NCI-H69 (cell line): ENCODE data around the gene IRF2.

Source experiments
- DNase-seq: peaks from one replicate; lab custom pipeline; 2025; lab: John Stamatoyannopoulos, UW

IRF2 gene

GRCh38 chr4:184432127-184432922, 42.0 kb downstream of the IRF2 start:
- DNase-seq = no peak

GRCh38 chr4:184430163-184430562, 44.2 kb downstream of the IRF2 start:
- no peak for DNase-seq

- no peak for DNase-seq
Observed at GRCh38 chr4:184428787-184429186, 45.6 kb downstream of the IRF2 start.

GRCh38 chr4:184427687-184428086, 46.7 kb downstream of the IRF2 start:
- DNase-seq = no peak

- no peak for DNase-seq
Observed at GRCh38 chr4:184427093-184427492, 47.3 kb downstream of the IRF2 start.

GRCh38 chr4:184424993-184425758, 49.2 kb downstream of the IRF2 start:
- DNase-seq = no peak

GRCh38 chr4:184424279-184424678, 50.1 kb downstream of the IRF2 start:
- DNase-seq = no peak

GRCh38 chr4:184423003-184423686, 51.2 kb downstream of the IRF2 start:
- no peak for DNase-seq

GRCh38 chr4:184422378-184422777, 52.0 kb downstream of the IRF2 start:
- no peak for DNase-seq

- no peak for DNase-seq
Observed at GRCh38 chr4:184421533-184422155, 52.7 kb downstream of the IRF2 start.

GRCh38 chr4:184420881-184421416, 53.4 kb downstream of the IRF2 start:
- no peak for DNase-seq

GRCh38 chr4:184420402-184420801, 53.9 kb downstream of the IRF2 start:
- no peak for DNase-seq

- no peak for DNase-seq
Observed at GRCh38 chr4:184419976-184420375, 54.4 kb downstream of the IRF2 start.

- DNase-seq = no peak
Observed at GRCh38 chr4:184417802-184418511, 56.4 kb downstream of the IRF2 start.

GRCh38 chr4:184416913-184417734, 57.2 kb downstream of the IRF2 start:
- DNase-seq = no peak

- DNase-seq = no peak
Observed at GRCh38 chr4:184415071-184415470, 59.3 kb downstream of the IRF2 start.

GRCh38 chr4:184413261-184414046, 60.9 kb downstream of the IRF2 start:
- no peak for DNase-seq

- DNase-seq = no peak
Observed at GRCh38 chr4:184410748-184411147, 63.6 kb downstream of the IRF2 start.

- DNase-seq = no peak
Observed at GRCh38 chr4:184409911-184410692, 64.2 kb downstream of the IRF2 start.
